HT1080 (cell line): ENCODE measurements around the gene DENND4C. TPM values are rescaled to one million over a fixed set of nuclear protein-coding genes. Genes with fewer than 3 reads are reported as not detected.
"Not testable (repeated sequence)": the region's sequence is repeated elsewhere in the genome, so short reads cannot be mapped to it uniquely, and the experiment has no call there.

ENCODE experiments used
- DNase-seq: peaks from one replicate; pipeline ENCODE4 v3.0.0-alpha.2; 2015; ENCODE audit warnings: low read depth
- total RNA-seq: library from RNA; depleted of rRNA; stranded (reverse); fragments of >200 nt; shearing (Covaris generic); gene quantifications from 2 replicates; pipeline ENCODE4 v1.2.3, GENCODE V29; 2014

DENND4C gene
- total RNA-seq, 1 experiment from 2014 or later, result 14.9 TPM

- DNase-seq, result not testable (repeated sequence)
Observed at GRCh38 chr9:19265602-19266001, 35.1 kb downstream of the DENND4C start.

- DNase-seq, result not testable (repeated sequence)
Observed at GRCh38 chr9:19266778-19267384, 36.4 kb downstream of the DENND4C start.

- no peak for DNase-seq
Observed at GRCh38 chr9:19269582-19269981, 39.1 kb downstream of the DENND4C start.

GRCh38 chr9:19270421-19270949 lies 40.0 kb downstream of the DENND4C start:
- DNase-seq, result no peak

- DNase-seq, result no peak
Observed at GRCh38 chr9:19271081-19271480, 40.6 kb downstream of the DENND4C start.

- no peak for DNase-seq
Observed at GRCh38 chr9:19281801-19282200, 51.3 kb downstream of the DENND4C start.

GRCh38 chr9:19283072-19283710 lies 52.7 kb downstream of the DENND4C start:
- no peak for DNase-seq

- no peak for DNase-seq
Observed at GRCh38 chr9:19284729-19285128, 54.2 kb downstream of the DENND4C start.

- peak; percentile 32 for DNase-seq
Observed at GRCh38 chr9:19286634-19287188, 56.2 kb downstream of the DENND4C start.

- no peak for DNase-seq
Observed at GRCh38 chr9:19288081-19288480, 57.6 kb downstream of the DENND4C start.

GRCh38 chr9:19290103-19290502 lies 59.6 kb downstream of the DENND4C start:
- DNase-seq, result no peak

- DNase-seq, result no peak
Observed at GRCh38 chr9:19294219-19294618, 63.7 kb downstream of the DENND4C start.

- no peak for DNase-seq
Observed at GRCh38 chr9:19298436-19299000, 68.0 kb downstream of the DENND4C start.

GRCh38 chr9:19303216-19303615 lies 72.7 kb downstream of the DENND4C start:
- no peak for DNase-seq

- no peak for DNase-seq
Observed at GRCh38 chr9:19306568-19306967, 76.1 kb downstream of the DENND4C start.

- DNase-seq, result no peak
Observed at GRCh38 chr9:19310246-19310645, 79.8 kb downstream of the DENND4C start.

GRCh38 chr9:19313573-19313972 lies 83.1 kb downstream of the DENND4C start:
- no peak for DNase-seq

- no peak for DNase-seq
Observed at GRCh38 chr9:19320495-19320894, 90.0 kb downstream of the DENND4C start.

GRCh38 chr9:19331877-19332276 lies 101.4 kb downstream of the DENND4C start:
- DNase-seq, result no peak

GRCh38 chr9:19336166-19336565 lies 105.7 kb downstream of the DENND4C start:
- DNase-seq, result no peak

- no peak for DNase-seq
Observed at GRCh38 chr9:19342947-19343346, 112.5 kb downstream of the DENND4C start.

- no peak for DNase-seq
Observed at GRCh38 chr9:19358701-19359100, 128.2 kb downstream of the DENND4C start.
